ENCODE measurements around the gene SYNJ2. TPM values are rescaled to one million over a fixed set of nuclear protein-coding genes. Genes with fewer than 3 reads are reported as not detected.
"Not testable (repeated sequence)": the region's sequence is repeated elsewhere in the genome, so short reads cannot be mapped to it uniquely, and the experiment has no call there.

SYNJ2 gene
- total RNA-seq, 2 experiments from 2014 or later = 28.6 to 30.1 TPM

GRCh38 chr6:157959451-157960227 is 22.0 kb upstream of the SYNJ2 start:
- Mint-ChIP-seq H3K27me3 (peaks cover 1% of the 10 kb centered on the region), H3K9me3 (ENCODE audit: low read depth) (peaks cover 16% of the 10 kb centered on the region), H3K27ac (peak overlapping the region; percentile 8), H3K4me3 (no peak overlapping the region), H3K4me1 (peaks cover 28% of the 10 kb centered on the region), H3K36me3 (ENCODE audit: low read depth) (peaks cover 9% of the 10 kb centered on the region)
- POLR2A ChIA-PET = no interaction called here
- intact Hi-C loops (cut with DNase I, micrococcal nuclease) = loop anchor here in 1 of 2 experiments (5.0 kb wide), 2 partner anchors 197 to 292 kb away; no protein-coding TSS in a partner anchor
- no peak for ATAC-seq
- no peak for DNase-seq
- CTCF ChIA-PET = interaction anchor here (1.4 kb wide), 1 partner anchor 67 kb away, joined by 4 read pairs; no protein-coding TSS in a partner anchor

- Mint-ChIP-seq H3K9me3 (ENCODE audit: low read depth) (peaks cover 16% of the 10 kb centered on the region), H3K27me3 (peaks cover 1% of the 10 kb centered on the region), H3K36me3 (ENCODE audit: low read depth) (peaks cover 9% of the 10 kb centered on the region), H3K4me1 (peaks cover 28% of the 10 kb centered on the region), H3K27ac (peak overlapping the region; percentile 42), H3K4me3 (no peak overlapping the region)
- ATAC-seq (no peak), DNase-seq (no peak)
- CTCF ChIA-PET = interaction anchor here (1.3 to 2.2 kb wide), 3 partner anchors 15 to 65 kb away, joined by 3 to 7 read pairs (median 4); no protein-coding TSS in a partner anchor
- POLR2A ChIA-PET = interaction anchor here (0.7 kb wide), 1 partner anchor 83 kb away, joined by 3 read pairs; no protein-coding TSS in a partner anchor
- intact Hi-C loops (cut with DNase I, micrococcal nuclease) = loop anchor here in 1 of 2 experiments (5.0 kb wide), 2 partner anchors 199 to 294 kb away; no protein-coding TSS in a partner anchor
Measured at GRCh38 chr6:157961153-157961831, 20.4 kb upstream of the SYNJ2 start.

GRCh38 chr6:157961832-157962575 is 19.7 kb upstream of the SYNJ2 start:
- CTCF ChIA-PET = interaction anchor here (0.5 to 2.2 kb wide), 4 partner anchors 11 to 64 kb away, joined by 3 to 8 read pairs (median 6); no protein-coding TSS in a partner anchor
- peak overlapping the region; percentile 43 for H3K4me3 Mint-ChIP-seq

GRCh38 chr6:157962601-157963302 is 18.9 kb upstream of the SYNJ2 start:
- ATAC-seq (peak; percentile 86), DNase-seq (peak; percentile 54)
- intact Hi-C loops (cut with DNase I, micrococcal nuclease) = loop anchor here (2.0 to 5.0 kb wide), 3 partner anchors 18 to 295 kb away; partner anchors contain the start of gene SYNJ2 (in 1 of the 2)
- Mint-ChIP-seq H3K9me3 (ENCODE audit: low read depth) (peaks cover 16% of the 10 kb centered on the region), H3K4me3 (peak overlapping the region; percentile 43), H3K27me3 (peaks cover 1% of the 10 kb centered on the region), H3K36me3 (ENCODE audit: low read depth) (peaks cover 9% of the 10 kb centered on the region), H3K27ac (peak overlapping the region; percentile 92), H3K4me1 (peaks cover 28% of the 10 kb centered on the region)
- POLR2A ChIA-PET = no interaction called here
- CTCF ChIA-PET = interaction anchor here (0.6 to 2.2 kb wide), 5 partner anchors 12 to 110 kb away, joined by 3 to 8 read pairs (median 4); no protein-coding TSS in a partner anchor

More at GRCh38 chr6:157961832-157962575, 19.7 kb upstream of the SYNJ2 start:
- peak overlapping the region; percentile 92 for H3K27ac Mint-ChIP-seq
- peaks cover 16% of the 10 kb centered on the region for H3K9me3 Mint-ChIP-seq (ENCODE audit: low read depth)
- H3K36me3 Mint-ChIP-seq (ENCODE audit: low read depth) = peaks cover 9% of the 10 kb centered on the region
- peak; percentile 14 for ATAC-seq
- no peak for DNase-seq
- H3K27me3 Mint-ChIP-seq = peaks cover 1% of the 10 kb centered on the region
- POLR2A ChIA-PET = interaction anchor here (0.7 kb wide), 1 partner anchor 82 kb away, joined by 3 read pairs; no protein-coding TSS in a partner anchor
- peaks cover 28% of the 10 kb centered on the region for H3K4me1 Mint-ChIP-seq
- intact Hi-C loops (cut with DNase I, micrococcal nuclease) = loop anchor here (2.0 to 5.0 kb wide), 3 partner anchors 19 to 295 kb away; partner anchors contain the start of gene SYNJ2 (in 1 of the 2)

- POLR2A ChIA-PET = no interaction called here
- H3K27ac Mint-ChIP-seq = peak overlapping the region; percentile 67
Measured at GRCh38 chr6:157964100-157964499, 17.6 kb upstream of the SYNJ2 start.

DNA sequence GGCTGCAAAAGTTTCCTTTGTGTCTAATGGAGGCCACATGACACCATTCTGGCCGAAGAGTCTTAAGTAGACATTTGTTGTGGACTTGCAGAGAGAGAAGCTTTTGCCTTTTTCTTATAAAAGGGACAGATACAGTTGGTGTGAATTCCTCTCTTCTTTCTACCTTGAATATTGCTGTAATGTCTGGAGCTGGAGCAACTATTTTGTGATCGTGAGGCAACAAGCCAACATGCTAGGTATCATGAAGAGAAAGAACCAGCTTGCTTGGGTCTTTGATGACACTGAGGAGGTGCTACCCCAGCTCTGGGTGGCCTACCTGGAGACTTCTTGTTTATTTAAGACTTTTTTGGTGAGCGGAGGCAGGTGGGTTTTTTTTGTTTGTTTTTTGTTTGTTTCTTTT is 16.3 kb upstream of the SYNJ2 start:
- DNase-seq (no peak), ATAC-seq (no peak)
- CTCF ChIA-PET = interaction anchor here (0.6 kb wide), 1 partner anchor 572 kb away, joined by 3 read pairs; no protein-coding TSS in a partner anchor
- H3K36me3 Mint-ChIP-seq (ENCODE audit: low read depth) = no peaks in the 10 kb centered on the region
- POLR2A ChIA-PET = no interaction called here
- no peak overlapping the region for H3K4me3 Mint-ChIP-seq
- peaks cover 2% of the 10 kb centered on the region for H3K9me3 Mint-ChIP-seq (ENCODE audit: low read depth)
- no peak overlapping the region for H3K27ac Mint-ChIP-seq
- peaks cover 30% of the 10 kb centered on the region for H3K4me1 Mint-ChIP-seq
- H3K27me3 Mint-ChIP-seq = peaks cover 1% of the 10 kb centered on the region
- intact Hi-C loops (cut with DNase I, micrococcal nuclease) = no loop called here

More at GRCh38 chr6:157964100-157964499, 17.6 kb upstream of the SYNJ2 start:
- Mint-ChIP-seq H3K4me3 (no peak overlapping the region), H3K27me3 (peaks cover 1% of the 10 kb centered on the region), H3K36me3 (ENCODE audit: low read depth) (peaks cover 4% of the 10 kb centered on the region), H3K9me3 (ENCODE audit: low read depth) (peaks cover 9% of the 10 kb centered on the region), H3K4me1 (peaks cover 29% of the 10 kb centered on the region)
- CTCF ChIA-PET = interaction anchor here (1.0 to 2.0 kb wide), 3 partner anchors 12 to 79 kb away, joined by 3 to 8 read pairs (median 4); no protein-coding TSS in a partner anchor
- ATAC-seq = peak; percentile 30
- intact Hi-C loops (cut with DNase I, micrococcal nuclease) = loop anchor here in 1 of 2 experiments (5.0 kb wide), 2 partner anchors 202 to 297 kb away; no protein-coding TSS in a partner anchor
- DNase-seq = no peak

DNA sequence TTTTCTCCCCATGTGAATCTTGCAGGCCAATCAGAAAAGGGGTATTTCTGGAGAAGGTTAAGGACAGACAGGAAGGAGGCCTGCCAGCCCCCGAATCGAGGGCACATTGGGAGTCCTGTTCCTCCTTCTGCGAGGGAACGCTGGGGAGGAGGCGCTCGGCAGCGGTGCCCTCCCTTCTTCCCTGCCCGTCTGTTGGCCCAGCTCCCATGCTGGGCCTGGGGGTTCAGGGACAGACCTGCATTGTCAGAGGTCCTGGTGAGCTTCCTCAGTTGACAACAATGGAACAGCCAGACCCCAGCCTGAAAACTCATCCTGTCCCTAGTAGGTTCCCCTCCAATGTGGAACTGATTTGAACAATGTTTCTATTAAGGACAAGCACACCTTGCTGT is 15.1 kb upstream of the SYNJ2 start:
- no peaks in the 10 kb centered on the region for H3K27me3 Mint-ChIP-seq
- no peak for DNase-seq
- intact Hi-C loops (cut with DNase I, micrococcal nuclease) = no loop called here
- H3K9me3 Mint-ChIP-seq (ENCODE audit: low read depth) = peaks cover 2% of the 10 kb centered on the region
- H3K4me3 Mint-ChIP-seq = no peak overlapping the region
- ChIA-PET POLR2A (no interaction called here), CTCF (interaction anchor here (0.5 kb wide), 1 partner anchor 344 kb away, joined by 3 read pairs; no protein-coding TSS in a partner anchor)
- H3K4me1 Mint-ChIP-seq = peaks cover 26% of the 10 kb centered on the region
- H3K36me3 Mint-ChIP-seq (ENCODE audit: low read depth) = no peaks in the 10 kb centered on the region
- H3K27ac Mint-ChIP-seq = no peak overlapping the region
- ATAC-seq = no peak

GRCh38 chr6:157967020-157967419 is 14.6 kb upstream of the SYNJ2 start:
- intact Hi-C loops (cut with DNase I, micrococcal nuclease) = no loop called here
- H3K27me3 Mint-ChIP-seq = no peaks in the 10 kb centered on the region
- no peak for DNase-seq
- H3K36me3 Mint-ChIP-seq (ENCODE audit: low read depth) = no peaks in the 10 kb centered on the region
- H3K4me3 Mint-ChIP-seq = no peak overlapping the region
- H3K4me1 Mint-ChIP-seq = peaks cover 23% of the 10 kb centered on the region
- peaks cover 2% of the 10 kb centered on the region for H3K9me3 Mint-ChIP-seq (ENCODE audit: low read depth)
- CTCF ChIA-PET = interaction anchor here (0.5 kb wide), 1 partner anchor 344 kb away, joined by 3 read pairs; no protein-coding TSS in a partner anchor
- no peak for ATAC-seq
- H3K27ac Mint-ChIP-seq = no peak overlapping the region
- POLR2A ChIA-PET = interaction anchor here (0.7 kb wide), 1 partner anchor 20 kb away, joined by 3 read pairs; no protein-coding TSS in a partner anchor

GRCh38 chr6:157967486-157967885 is 14.2 kb upstream of the SYNJ2 start:
- ATAC-seq (no peak), DNase-seq (no peak)
- Mint-ChIP-seq H3K4me1 (peaks cover 18% of the 10 kb centered on the region), H3K36me3 (ENCODE audit: low read depth) (no peaks in the 10 kb centered on the region), H3K27me3 (no peaks in the 10 kb centered on the region), H3K27ac (no peak overlapping the region), H3K9me3 (ENCODE audit: low read depth) (peaks cover 2% of the 10 kb centered on the region), H3K4me3 (no peak overlapping the region)
- POLR2A ChIA-PET = interaction anchor here (0.7 kb wide), 1 partner anchor 21 kb away, joined by 3 read pairs; no protein-coding TSS in a partner anchor
- intact Hi-C loops (cut with DNase I, micrococcal nuclease) = no loop called here
- CTCF ChIA-PET = no interaction called here

DNA sequence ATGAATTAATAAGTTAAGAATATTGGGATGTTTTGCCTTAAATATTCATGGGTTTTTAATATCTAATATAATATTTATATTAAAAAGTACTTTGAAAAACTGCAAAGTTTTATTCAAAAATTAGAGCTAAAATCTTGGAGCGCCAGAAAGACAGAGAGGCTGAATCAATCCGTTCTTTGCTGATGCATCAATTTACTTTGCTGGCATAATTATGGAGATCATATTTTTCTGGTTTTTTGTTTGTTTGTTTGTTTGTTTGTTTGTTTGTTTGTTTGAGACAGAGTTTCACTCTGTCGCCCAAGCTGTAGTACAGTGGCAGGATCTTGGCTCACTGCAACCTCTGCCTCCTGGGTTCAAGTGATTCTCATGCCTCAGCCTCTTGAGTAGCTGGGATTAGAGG is 9.5 kb upstream of the SYNJ2 start:
- H3K4me3 Mint-ChIP-seq; intact Hi-C loops (cut with DNase I, micrococcal nuclease); H3K4me1 Mint-ChIP-seq; H3K36me3 Mint-ChIP-seq (ENCODE audit: low read depth); H3K27me3 Mint-ChIP-seq; ATAC-seq; H3K9me3 Mint-ChIP-seq (ENCODE audit: low read depth); H3K27ac Mint-ChIP-seq; DNase-seq; POLR2A ChIA-PET: not testable (repeated sequence)
- CTCF ChIA-PET = interaction anchor here (1.6 kb wide), 1 partner anchor 54 kb away, joined by 4 read pairs; no protein-coding TSS in a partner anchor
